ENCODE data around the gene CTBP2. TPM values are rescaled to one million over a fixed set of nuclear protein-coding genes. Genes with fewer than 3 reads are reported as not detected.

Gene CTBP2
- total and polyA plus RNA-seq, 11 donors: 10.1 to 45.5 (median 29.1) TPM

- H3K27me3 ChIP-seq: no peaks in the 10 kb centered on the region
- intact Hi-C loops (cut with DNase I): loop anchor here in 4 of 10 donors (5.0 to 10.0 kb wide), 3 partner anchors 35 to 343 kb away; no protein-coding TSS in a partner anchor
- ATAC-seq: no peak
Observed at GRCh38 chr10:125002047-125002422, 158.3 kb downstream of the CTBP2 start.

GRCh38 chr10:125001313-125002046, 158.9 kb downstream of the CTBP2 start:
- intact Hi-C loops (cut with DNase I): loop anchor here in 4 of 10 donors (5.0 to 10.0 kb wide), 3 partner anchors 36 to 343 kb away; no protein-coding TSS in a partner anchor
- no peak for ATAC-seq
- no peaks in the 10 kb centered on the region for H3K27me3 ChIP-seq
- 43 to 67% (median 65%) methylated on average over 21 of the region's 21 CpGs for WGBS, 4 donors
- DNase-seq: peak in 3 of 5 donors; percentile 12 to 44 (median 16)
- H3K36me3 ChIP-seq: peaks cover 0 to 68% (median 34%) of the 10 kb centered on the region in 9 donors
- TF ChIP-seq POLR2A (IDR thresholded peaks at IDR 0.05) (no peak), CTCF (IDR thresholded peaks at IDR 0.05) (no peak)
- H3K4me3 ChIP-seq: no peak overlapping the region
- H3K4me1 ChIP-seq: peaks cover 0 to 73% (median 44%) of the 10 kb centered on the region in 12 donors
- H3K27ac ChIP-seq: peak overlapping the region in 10 of 12 donors; percentile 42 to 86 (median 64)
- no peaks in the 10 kb centered on the region for H3K9me3 ChIP-seq

More at GRCh38 chr10:125002047-125002422, 158.3 kb downstream of the CTBP2 start:
- no peak for TF ChIP-seq CTCF (IDR thresholded peaks at IDR 0.05)
- TF ChIP-seq POLR2A (IDR thresholded peaks at IDR 0.05): no peak
- H3K4me3 ChIP-seq: no peak overlapping the region
- peak overlapping the region in 7 of 12 donors; percentile 39 to 86 (median 73) for H3K27ac ChIP-seq
- peak in 2 of 5 donors; percentile 24 to 52 for DNase-seq
- H3K9me3 ChIP-seq: no peaks in the 10 kb centered on the region
- peaks cover 0 to 63% (median 29%) of the 10 kb centered on the region in 9 donors for H3K36me3 ChIP-seq
- WGBS, 4 donors: 56 to 79% (median 59%) methylated on average over 10 to 12 of the region's 12 CpGs
- peaks cover 0 to 79% (median 49%) of the 10 kb centered on the region in 12 donors for H3K4me1 ChIP-seq

- intact Hi-C loops (cut with DNase I): loop anchor here in 4 of 10 donors (5.0 to 10.0 kb wide), 3 partner anchors 37 to 344 kb away; no protein-coding TSS in a partner anchor
- peak in 2 of 5 donors; percentile 8 to 52 for DNase-seq
- H3K4me3 ChIP-seq: no peak overlapping the region
- H3K27ac ChIP-seq: peak overlapping the region in 11 of 12 donors; percentile 24 to 86 (median 62)
- H3K4me1 ChIP-seq: peaks cover 0 to 67% (median 43%) of the 10 kb centered on the region in 12 donors
- TF ChIP-seq CTCF (IDR thresholded peaks at IDR 0.05) (peak in 8 of 12 donors; percentile 8 to 41 (median 26)), POLR2A (IDR thresholded peaks at IDR 0.05) (no peak)
- H3K27me3 ChIP-seq: no peaks in the 10 kb centered on the region
- H3K9me3 ChIP-seq: no peaks in the 10 kb centered on the region
- H3K36me3 ChIP-seq: peaks cover 0 to 69% (median 40%) of the 10 kb centered on the region in 9 donors
- 64 to 69% (median 66%) methylated on average over 31 to 35 of the region's 35 CpGs for WGBS, 4 donors
- peak; percentile 27 to 51 (median 34) for ATAC-seq
Observed at GRCh38 chr10:125000366-125001312, 159.7 kb downstream of the CTBP2 start.
